Thyroid gland (tissue), 4 donors: Measurements from ENCODE around the gene CASS4. TPM values are rescaled to one million over a fixed set of nuclear protein-coding genes. Genes with fewer than 3 reads are reported as not detected.

Experiments
- DNase-seq, 2 donors: peaks; one replicate each; pipeline ENCODE4 v3.0.0-alpha.2; 2019
- H3K27ac ChIP-seq, 3 donors: fragments of 200-600 bp; sonication (generic); 1 replicate in 2 of 3; 2 replicates in 1 of 3; pipeline ENCODE4 v1.5.1; 2016 to 2019; ENCODE audit warnings: mild to moderate bottlenecking in 1 of 3, moderate library complexity in 1 of 3
- H3K27me3 ChIP-seq: fragments of 200-600 bp; sonication (generic); one replicate; pipeline ENCODE4 v1.5.1; 2019
- H3K36me3 ChIP-seq, 2 donors: fragments of 200-600 bp; sonication (generic); one replicate each; pipeline ENCODE4 v1.5.1; 2016 to 2019
- H3K4me1 ChIP-seq, 2 donors: fragments of 200-600 bp; sonication (generic); one replicate each; pipeline ENCODE4 v1.5.1; 2017 to 2019
- H3K4me3 ChIP-seq, 3 donors: fragments of 200-600 bp; sonication (generic); replicated peaks in 1 of 3; 1 replicate in 2 of 3; 2 replicates in 1 of 3; pipeline ENCODE4 v1.5.1; 2016; ENCODE audit warnings: mild to moderate bottlenecking in 1 of 3
- H3K9me3 ChIP-seq: fragments of 200-600 bp; sonication (generic); one replicate; pipeline ENCODE4 v1.5.1; 2017
- CTCF ChIP-seq, 6 experiments: fragments of 200-600 bp in 3 of 6; fragments of 450-650 bp in 3 of 6; sonication (generic) in 3 of 6; IDR thresholded peaks; one replicate each; pipeline ENCODE4 v1.5.1; 2016 to 2019; ENCODE audit warnings: antibody characterized with exemption in 6 of 6, mild to moderate bottlenecking in 2 of 6, inconsistent platforms in 1 of 6, moderate library complexity in 1 of 6
- POLR2A ChIP-seq, 2 donors: fragments of 450-650 bp; IDR thresholded peaks; one replicate each; pipeline ENCODE4 v1.6.1; 2017; ENCODE audit warnings: antibody characterized with exemption in 2 of 2, mild to moderate bottlenecking in 2 of 2, moderate library complexity in 1 of 2
- WGBS, 2 donors: methylation state at CpG; one replicate each; pipeline ENCODE4 v1.1.5; 2017; 5-methylcytosine and 5-hydroxymethylcytosine counted together
- intact Hi-C: fragments of 100-400 bp; cut with DNase I; formaldehyde crosslinking; loops from one replicate; pipeline ENCODE4 v1.15.1; 2023
- total RNA-seq, 4 donors: library from RNA; depleted of rRNA; stranded (reverse); fragments of >200 nt; gene quantifications; one replicate each; pipeline ENCODE4 v1.2.3, GENCODE V29; 2016

The CASS4 gene
- total RNA-seq, 4 donors from 2014 or later, result 0.22 to 1.6 (median 1.0) TPM

GRCh38 chr20:56380375-56380774 is 31.7 kb upstream of the CASS4 start:
- no peak overlapping the region for H3K4me3 ChIP-seq
- H3K27me3 ChIP-seq, result no peaks in the 10 kb centered on the region
- H3K4me1 ChIP-seq, result peaks cover 8 to 17% of the 10 kb centered on the region in 2 donors
- no peaks in the 10 kb centered on the region for H3K9me3 ChIP-seq
- H3K27ac ChIP-seq, result no peak overlapping the region
- 61 to 79% methylated on average over 1 of the region's 1 CpG for WGBS, 2 donors
- intact Hi-C loops, result no loop called here
- no peak for TF ChIP-seq CTCF (IDR thresholded peaks at IDR 0.05)
- no peak for TF ChIP-seq POLR2A (IDR thresholded peaks at IDR 0.05)
- H3K36me3 ChIP-seq, result no peaks in the 10 kb centered on the region
- no peak for DNase-seq

- Histone ChIP-seq H3K9me3 (no peaks in the 10 kb centered on the region), H3K27ac (peak overlapping the region in 1 of 3 donors; percentile 29)
- intact Hi-C loops, result no loop called here
Observed at GRCh38 chr20:56381501-56381900, 30.6 kb upstream of the CASS4 start.

GRCh38 chr20:56382696-56383095 is 29.4 kb upstream of the CASS4 start:
- intact Hi-C loops, result no loop called here
- H3K4me3 ChIP-seq, result no peak overlapping the region
- H3K27me3 ChIP-seq, result no peaks in the 10 kb centered on the region
- H3K27ac ChIP-seq, result peak overlapping the region in 2 of 3 donors; percentile 23 to 24
- no peak for TF ChIP-seq POLR2A (IDR thresholded peaks at IDR 0.05)
- no peak for TF ChIP-seq CTCF (IDR thresholded peaks at IDR 0.05)
- peak; percentile 7 to 10 for DNase-seq
- H3K4me1 ChIP-seq, result peaks cover 8 to 17% of the 10 kb centered on the region in 2 donors
- H3K36me3 ChIP-seq, result no peaks in the 10 kb centered on the region
- WGBS, 2 donors, result 29 to 35% methylated on average over 4 of the region's 4 CpGs
- H3K9me3 ChIP-seq, result no peaks in the 10 kb centered on the region

More at GRCh38 chr20:56381501-56381900, 30.6 kb upstream of the CASS4 start:
- peaks cover 8 to 17% of the 10 kb centered on the region in 2 donors for H3K4me1 ChIP-seq
- H3K4me3 ChIP-seq, result no peak overlapping the region
- H3K36me3 ChIP-seq, result no peaks in the 10 kb centered on the region
- WGBS, 2 donors, result 83 to 96% methylated on average over 1 of the region's 1 CpG
- no peaks in the 10 kb centered on the region for H3K27me3 ChIP-seq
- no peak for TF ChIP-seq POLR2A (IDR thresholded peaks at IDR 0.05)
- TF ChIP-seq CTCF (IDR thresholded peaks at IDR 0.05), result no peak
- DNase-seq, result no peak

- H3K4me3 ChIP-seq, result no peak overlapping the region
- TF ChIP-seq POLR2A (IDR thresholded peaks at IDR 0.05), result no peak
- TF ChIP-seq CTCF (IDR thresholded peaks at IDR 0.05), result no peak
- peak overlapping the region in 1 of 3 donors; percentile 24 for H3K27ac ChIP-seq
- no peaks in the 10 kb centered on the region for H3K27me3 ChIP-seq
- DNase-seq, result no peak
- H3K9me3 ChIP-seq, result no peaks in the 10 kb centered on the region
- WGBS, 2 donors, result 76 to 85% methylated on average over 8 of the region's 8 CpGs
- intact Hi-C loops, result no loop called here
- H3K4me1 ChIP-seq, result peaks cover 8 to 17% of the 10 kb centered on the region in 2 donors
- no peaks in the 10 kb centered on the region for H3K36me3 ChIP-seq
Observed at GRCh38 chr20:56383334-56383733, 28.7 kb upstream of the CASS4 start.

GRCh38 chr20:56385130-56385529 is 26.9 kb upstream of the CASS4 start:
- 92 to 95% methylated on average over 4 of the region's 4 CpGs for WGBS, 2 donors
- no peaks in the 10 kb centered on the region for H3K36me3 ChIP-seq
- TF ChIP-seq CTCF (IDR thresholded peaks at IDR 0.05) (no peak), POLR2A (IDR thresholded peaks at IDR 0.05) (no peak)

More at GRCh38 chr20:56385130-56385529, 26.9 kb upstream of the CASS4 start:
- H3K4me1 ChIP-seq, result peaks cover 8 to 17% of the 10 kb centered on the region in 2 donors
- no peak for DNase-seq
- no peaks in the 10 kb centered on the region for H3K27me3 ChIP-seq
- no peak overlapping the region for H3K27ac ChIP-seq
- H3K9me3 ChIP-seq, result no peaks in the 10 kb centered on the region
- H3K4me3 ChIP-seq, result no peak overlapping the region
- intact Hi-C loops, result no loop called here
